Endothelial cell of umbilical vein (primary cell): ENCODE measurements around the gene PNMA8A. TPM values are rescaled to one million over a fixed set of nuclear protein-coding genes. Genes with fewer than 3 reads are reported as not detected.

Source experiments
- BruUV-seq: library from RNA; stranded (reverse); fragments of 400-500 nt; replicated peaks from 2 replicates; lab custom pipeline; 2021; lab: Mats Ljungman, UMichigan
- CTCF ChIA-PET: fragments of 300-600, 350-600 bp; sonication (Branson Sonifier 250); formaldehyde crosslinking; loops from one replicate; lab custom pipeline; 2021; ENCODE audit warnings: antibody characterized with exemption, inconsistent platforms; lab: Charles Lee
- POLR2A ChIA-PET: fragments of 300-600, 350-600 bp; sonication (Branson Sonifier 250); formaldehyde crosslinking; loops from one replicate; lab custom pipeline; 2021; ENCODE audit warnings: antibody characterized with exemption, inconsistent platforms; lab: Charles Lee
- DNase-seq: peaks from one replicate; pipeline ENCODE4 v3.0.0-alpha.2; 2011; ENCODE audit warnings: low read depth, low spot score
- FAIRE-seq: peaks from 2 replicates; lab custom pipeline; 2011; peaks lifted over from hg19 to GRCh38; lab: Jason Lieb, UNC
- H2AFZ ChIP-seq: 2 replicates; pipeline ENCODE4 v1.6.0; 2012; ENCODE audit warnings: low read depth, low read length, control low read depth, inconsistent platforms
- H3K27ac ChIP-seq: 2 replicates; pipeline ENCODE4 v1.5.1; 2011; ENCODE audit warnings: low read depth, mild to moderate bottlenecking, control low read depth, low read length, moderate library complexity; ENCODE audit not compliant: insufficient read depth
- H3K27me3 ChIP-seq, 2 experiments: 2 replicates each; pipeline versions ENCODE4 v1.6.0 to v1.6.1; 2011; ENCODE audit warnings: low read length in 2 of 2, mixed read lengths in 1 of 2; ENCODE audit not compliant: control insufficient read depth in 2 of 2, insufficient read depth in 2 of 2
- H3K36me3 ChIP-seq, 2 experiments: 2 replicates in 1 of 2; 3 replicates in 1 of 2; pipeline ENCODE4 v1.5.1; 2011; ENCODE audit warnings: low read length in 2 of 2, mild to moderate bottlenecking in 1 of 2, moderate library complexity in 1 of 2; ENCODE audit not compliant: control insufficient read depth in 2 of 2, insufficient read depth in 2 of 2; ENCODE audit errors: extremely low read depth in 1 of 2
- H3K4me1 ChIP-seq: 3 replicates; pipeline ENCODE4 v1.5.1; 2011; ENCODE audit warnings: mild to moderate bottlenecking, low read length; ENCODE audit not compliant: control insufficient read depth, insufficient read depth; ENCODE audit errors: extremely low read depth
- H3K4me2 ChIP-seq: 2 replicates; pipeline ENCODE4 v1.6.1; 2011; ENCODE audit warnings: low read length, control low read depth, mixed read lengths; ENCODE audit not compliant: insufficient read depth
- H3K4me3 ChIP-seq, 3 experiments: fragments of 200-600 bp in 1 of 3; sonication (generic), shearing (Covaris generic) in 1 of 3; replicated peaks in 1 of 3; 2 replicates each; pipeline ENCODE4 v1.5.1; 2011 to 2016; ENCODE audit warnings: control low read depth in 3 of 3, low read length in 3 of 3, mild to moderate bottlenecking in 2 of 3, inconsistent platforms in 1 of 3, low read depth in 1 of 3, moderate library complexity in 1 of 3; ENCODE audit not compliant: insufficient read depth in 1 of 3
- H3K79me2 ChIP-seq: 2 replicates; pipeline ENCODE4 v1.6.0; 2012; ENCODE audit warnings: low read length, inconsistent platforms; ENCODE audit not compliant: control insufficient read depth, insufficient read depth
- H3K9ac ChIP-seq: replicated peaks from 2 replicates; pipeline ENCODE3; 2011; ENCODE audit warnings: low read length, control low read depth; ENCODE audit not compliant: insufficient read depth; ENCODE audit errors: extremely low read depth
- H3K9me1 ChIP-seq: replicated peaks from 3 replicates; pipeline ENCODE4 v1.6.0; 2011; ENCODE audit warnings: mild to moderate bottlenecking, low read length; ENCODE audit not compliant: control insufficient read depth, insufficient read depth; ENCODE audit errors: extremely low read depth
- H3K9me3 ChIP-seq: replicated peaks from 2 replicates; pipeline ENCODE4 v1.5.1; 2012; ENCODE audit warnings: low read length, inconsistent platforms; ENCODE audit not compliant: control insufficient read depth, insufficient read depth
- H4K20me1 ChIP-seq: replicated peaks from 2 replicates; pipeline ENCODE3; 2011; ENCODE audit warnings: mild to moderate bottlenecking, low read length; ENCODE audit not compliant: control insufficient read depth, insufficient read depth; ENCODE audit errors: extremely low read depth
- CTCF ChIP-seq, 2 donors: IDR thresholded peaks; 1 replicate in 1 of 2; 2 replicates in 1 of 2; pipeline ENCODE4 v1.5.1; 2011; ENCODE audit warnings: low read length in 2 of 2, mild to moderate bottlenecking in 2 of 2, moderate library complexity in 2 of 2, control low read depth in 1 of 2, inconsistent platforms in 1 of 2, low read depth in 1 of 2; ENCODE audit not compliant: insufficient read depth in 1 of 2; ENCODE audit errors: extremely low read depth in 1 of 2
- EZH2 ChIP-seq: IDR thresholded peaks from 2 replicates; pipeline ENCODE4 v1.6.1; 2012; ENCODE audit warnings: borderline replicate concordance, low read depth, mild to moderate bottlenecking, moderate library complexity, low read length, inconsistent platforms; ENCODE audit not compliant: severe bottlenecking
- FOS ChIP-seq: IDR thresholded peaks from 2 replicates; pipeline ENCODE4 v1.6.1; 2011; ENCODE audit warnings: mild to moderate bottlenecking, low read length, moderate library complexity, borderline replicate concordance; ENCODE audit not compliant: insufficient read depth
- GATA2 ChIP-seq: IDR thresholded peaks from 2 replicates; pipeline ENCODE4 v1.7.0; 2011; ENCODE audit warnings: low read depth, mild to moderate bottlenecking, moderate library complexity, mixed read lengths, low read length; ENCODE audit not compliant: insufficient read length, insufficient read depth
- JUN ChIP-seq: IDR thresholded peaks from 2 replicates; pipeline ENCODE4 v1.6.1; 2011; ENCODE audit warnings: borderline replicate concordance, low read depth; ENCODE audit not compliant: insufficient read length, insufficient read depth
- MAX ChIP-seq: IDR thresholded peaks from 2 replicates; pipeline ENCODE4 v1.6.1; 2011; ENCODE audit not compliant: insufficient read depth, insufficient read length
- MYC ChIP-seq: IDR thresholded peaks from one replicate; pipeline ENCODE4 v1.6.1; 2011; ENCODE audit warnings: mild to moderate bottlenecking, low read depth, low read length
- POLR2A ChIP-seq: IDR thresholded peaks from 2 replicates; pipeline ENCODE4 v1.6.1; 2012; ENCODE audit warnings: low read depth, mild to moderate bottlenecking, control low read depth, low read length
- POLR2AphosphoS5 ChIP-seq: IDR thresholded peaks from 2 replicates; pipeline ENCODE4 v1.6.1; 2012; ENCODE audit warnings: low read depth, mild to moderate bottlenecking, control low read depth, low read length, moderate library complexity; ENCODE audit not compliant: insufficient read depth
- dilution Hi-C: fragments of 300-500 bp; cut with MboI; formaldehyde crosslinking; loops from one replicate; pipeline ENCODE4 v1.15.0; 2019; ENCODE audit warnings: low sequenced_read_pairs; ENCODE audit not compliant: extremely low pct_ligation_motif_present
- intact Hi-C: fragments of 100-400 bp; cut with micrococcal nuclease; formaldehyde crosslinking; loops from one replicate; pipeline ENCODE4 v1.10.0; 2022
- polyA plus RNA-seq, 4 experiments: library from polyadenylated mRNA; depleted of rRNA in 3 of 4; stranded (reverse) in 3 of 4; unstranded in 1 of 4; fragments of >200 nt; gene quantifications; 2 replicates each; pipeline versions ENCODE4 v1.2.1 to v1.2.3, GENCODE V29; 2011 to 2012; ENCODE audit warnings: missing spikeins in 1 of 4
- total RNA-seq: library from RNA; stranded (reverse); gene quantifications from 2 replicates; pipeline ENCODE4 v1.2.3, GENCODE V29; 2021

Gene PNMA8A
- total and polyA plus RNA-seq, 2 donors (not counting 3 experiments of a cell fraction or from before 2014, with no cell fraction given), result 0.25 to 0.27 TPM

DNA sequence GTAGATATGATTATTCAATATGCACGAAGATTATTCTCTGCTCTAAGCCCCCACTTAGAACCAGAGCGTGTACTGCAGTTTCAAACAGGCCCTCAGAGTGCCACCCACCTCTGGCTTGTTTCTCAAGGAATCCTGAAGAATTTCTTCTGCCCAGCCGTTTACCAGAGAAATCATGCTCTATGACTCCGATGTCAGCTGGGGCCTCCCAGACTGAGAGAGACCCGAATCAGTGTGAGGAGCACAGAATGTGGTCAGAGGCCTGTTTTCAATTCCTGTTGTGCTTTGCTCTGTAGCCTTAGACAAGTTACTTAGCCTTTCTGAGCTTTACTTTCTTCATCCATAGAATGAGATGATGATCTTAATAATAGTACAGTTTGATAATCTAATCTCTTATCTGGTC lies 48.2 kb downstream of the PNMA8A start:
- no peaks in the 10 kb centered on the region for H4K20me1 ChIP-seq
- TF ChIP-seq POLR2AphosphoS5, result no peak
- no peak for TF ChIP-seq JUN
- no peaks in the 10 kb centered on the region for H3K79me2 ChIP-seq
- no peak overlapping the region for H3K27ac ChIP-seq
- FAIRE-seq (no peak), DNase-seq (no peak)
- H3K9me3 ChIP-seq, result no peaks in the 10 kb centered on the region
- no peaks in the 10 kb centered on the region for H3K9me1 ChIP-seq
- H3K36me3 ChIP-seq, result no peaks in the 10 kb centered on the region
- H3K4me1 ChIP-seq, result peaks cover 6% of the 10 kb centered on the region
- no peak overlapping the region for H3K9ac ChIP-seq
- H2AFZ ChIP-seq, result no peak overlapping the region
- ChIA-PET POLR2A (no interaction called here), CTCF (interaction anchor here (0.6 kb wide), 1 partner anchor 97 kb away, joined by 3 read pairs; no protein-coding TSS in a partner anchor)
- BruUV-seq, result no TSS peak
- dilution Hi-C loops, result no loop called here
- H3K4me2 ChIP-seq, result no peak overlapping the region
- H3K4me3 ChIP-seq, result no peak overlapping the region
- H3K27me3 ChIP-seq, result peaks cover 18 to 29% of the 10 kb centered on the region in 2 experiments
- intact Hi-C loops, result no loop called here

DNA sequence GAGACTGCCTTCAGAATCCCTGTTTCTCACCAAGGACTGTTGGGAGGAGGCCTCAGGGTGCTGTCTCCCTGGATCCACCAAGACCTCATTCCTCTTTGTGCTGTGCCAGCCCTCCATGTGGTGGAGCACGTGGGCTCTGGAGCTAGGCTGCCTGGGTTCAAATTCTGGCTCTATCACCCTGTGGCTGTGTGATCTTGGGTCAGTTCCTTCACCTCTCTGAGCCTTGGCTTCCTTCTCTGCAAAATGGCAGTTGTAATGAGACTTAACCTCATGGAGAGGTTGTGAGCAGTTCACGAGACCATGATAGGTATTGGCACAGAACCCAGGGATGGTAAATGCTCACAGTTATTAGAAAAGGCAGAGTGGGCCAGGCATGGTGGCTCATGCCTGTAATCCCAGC lies 49.0 kb downstream of the PNMA8A start:
- no peak overlapping the region for H3K4me2 ChIP-seq
- no peak overlapping the region for H3K27ac ChIP-seq
- FAIRE-seq (no peak), DNase-seq (no peak)
- H3K27me3 ChIP-seq, result peaks cover 18 to 25% of the 10 kb centered on the region in 2 experiments
- H4K20me1 ChIP-seq, result no peaks in the 10 kb centered on the region
- dilution Hi-C loops, result no loop called here
- intact Hi-C loops, result no loop called here
- no peak overlapping the region for H3K9ac ChIP-seq
- ChIA-PET POLR2A (no interaction called here), CTCF (interaction anchor here (1.2 kb wide), 1 partner anchor 21 kb away, joined by 5 read pairs; no protein-coding TSS in a partner anchor)
- H3K9me3 ChIP-seq, result no peaks in the 10 kb centered on the region
- no peak overlapping the region for H3K4me3 ChIP-seq
- TF ChIP-seq CTCF (IDR thresholded peaks at IDR 0.05; ENCODE audit: extremely low read depth in 1 of 2, insufficient read depth in 1 of 2, low read depth in 1 of 2, low read length in 2 of 2) (no peak), GATA2 (no peak), MAX (no peak), FOS (no peak), EZH2 (no peak), POLR2AphosphoS5 (no peak), MYC (no peak), POLR2A (no peak), JUN (no peak)
- peaks cover 6% of the 10 kb centered on the region for H3K4me1 ChIP-seq
- no peaks in the 10 kb centered on the region for H3K36me3 ChIP-seq
- no peaks in the 10 kb centered on the region for H3K9me1 ChIP-seq
- BruUV-seq, result no TSS peak
- no peaks in the 10 kb centered on the region for H3K79me2 ChIP-seq
- H2AFZ ChIP-seq, result no peak overlapping the region
